Stimulated activated CD4-positive, alpha-beta T cell treated with anti-CD3 and anti-CD28 coated beads, Interleukin-1b, Interleukin-23, amount 100 ng/mL, for 48 hours (primary cell): Measurements from ENCODE around the gene FAM171A1.

Source experiments
- DNase-seq: peaks from one replicate; pipeline ENCODE4 v3.0.0-alpha.2; 2020

The FAM171A1 gene

GRCh38 chr10:15373199-15373598, 2.1 kb upstream of the FAM171A1 start:
- no peak for DNase-seq

GRCh38 chr10:15370212-15370855, 755 bp downstream of the FAM171A1 start:
- DNase-seq = peak; percentile 4

GRCh38 chr10:15369256-15370211, 1.6 kb downstream of the FAM171A1 start:
- DNase-seq = no peak

GRCh38 chr10:15368101-15368855, 2.8 kb downstream of the FAM171A1 start:
- no peak for DNase-seq

GRCh38 chr10:15367296-15368085, 3.6 kb downstream of the FAM171A1 start:
- DNase-seq = no peak

- no peak for DNase-seq
Measured at GRCh38 chr10:15365692-15366091, 5.4 kb downstream of the FAM171A1 start.

- no peak for DNase-seq
Measured at GRCh38 chr10:15364001-15364400, 7.1 kb downstream of the FAM171A1 start.

- no peak for DNase-seq
Measured at GRCh38 chr10:15363031-15363430, 8.1 kb downstream of the FAM171A1 start.

- DNase-seq = no peak
Measured at GRCh38 chr10:15361131-15361530, 10.0 kb downstream of the FAM171A1 start.

GRCh38 chr10:15360566-15360965, 10.5 kb downstream of the FAM171A1 start:
- DNase-seq = no peak

GRCh38 chr10:15353471-15354017, 17.5 kb downstream of the FAM171A1 start:
- no peak for DNase-seq

GRCh38 chr10:15352836-15353235, 18.3 kb downstream of the FAM171A1 start:
- DNase-seq = no peak

GRCh38 chr10:15352201-15352600, 18.9 kb downstream of the FAM171A1 start:
- DNase-seq = no peak

- DNase-seq = peak; percentile 4
Measured at GRCh38 chr10:15351099-15351820, 19.8 kb downstream of the FAM171A1 start.

- DNase-seq = no peak
Measured at GRCh38 chr10:15349112-15349511, 22.0 kb downstream of the FAM171A1 start.

- DNase-seq = no peak
Measured at GRCh38 chr10:15348579-15348978, 22.5 kb downstream of the FAM171A1 start.

GRCh38 chr10:15347150-15347549, 23.9 kb downstream of the FAM171A1 start:
- no peak for DNase-seq

GRCh38 chr10:15346440-15347141, 24.5 kb downstream of the FAM171A1 start:
- DNase-seq = no peak

GRCh38 chr10:15345450-15345849, 25.6 kb downstream of the FAM171A1 start:
- no peak for DNase-seq

GRCh38 chr10:15344876-15345285, 26.2 kb downstream of the FAM171A1 start:
- no peak for DNase-seq
